Central memory CD8-positive, alpha-beta T cell (primary cell): ENCODE measurements around the gene MTMR6.
A peak's percentile ranks its signal among the peaks of the same experiment; 100 is the strongest.
"Not testable (repeated sequence)": the region's sequence is repeated elsewhere in the genome, so short reads cannot be mapped to it uniquely, and the experiment has no call there.

ENCODE experiments used
- ATAC-seq: fragments of 150-1000 bp; cut with Tn5 transposase; replicated peaks from 2 replicates; pipeline ENCODE4 v1.10.0; 2022; ENCODE audit warnings: mild to moderate bottlenecking, moderate FRiP score, moderate number of reproducible peaks; ENCODE audit not compliant: poor library complexity, severe bottlenecking; ENCODE audit errors: extremely low read depth
- DNase-seq, 2 donors: peaks; one replicate each; pipeline ENCODE4 v3.0.0; 2021; ENCODE audit warnings: low spot score in 2 of 2
- H3K27ac Mint-ChIP-seq: one replicate; pipeline ENCODE4 v1.8.0; 2022; ENCODE audit warnings: low read depth, mild to moderate bottlenecking, moderate library complexity, mixed read lengths
- H3K27me3 Mint-ChIP-seq: one replicate; pipeline ENCODE4 v1.8.0; 2022; ENCODE audit warnings: mixed read lengths
- H3K36me3 Mint-ChIP-seq: one replicate; pipeline ENCODE4 v1.8.0; 2022; ENCODE audit warnings: mild to moderate bottlenecking, moderate library complexity, mixed read lengths; ENCODE audit not compliant: insufficient read depth
- H3K4me1 Mint-ChIP-seq: one replicate; pipeline ENCODE4 v1.8.0; 2022; ENCODE audit warnings: mixed read lengths
- H3K4me3 Mint-ChIP-seq: one replicate; pipeline ENCODE4 v1.8.0; 2022; ENCODE audit warnings: mild to moderate bottlenecking, moderate library complexity, mixed read lengths
- H3K9me3 Mint-ChIP-seq: one replicate; pipeline ENCODE4 v1.8.0; 2022; ENCODE audit warnings: mixed read lengths

MTMR6 gene

DNA sequence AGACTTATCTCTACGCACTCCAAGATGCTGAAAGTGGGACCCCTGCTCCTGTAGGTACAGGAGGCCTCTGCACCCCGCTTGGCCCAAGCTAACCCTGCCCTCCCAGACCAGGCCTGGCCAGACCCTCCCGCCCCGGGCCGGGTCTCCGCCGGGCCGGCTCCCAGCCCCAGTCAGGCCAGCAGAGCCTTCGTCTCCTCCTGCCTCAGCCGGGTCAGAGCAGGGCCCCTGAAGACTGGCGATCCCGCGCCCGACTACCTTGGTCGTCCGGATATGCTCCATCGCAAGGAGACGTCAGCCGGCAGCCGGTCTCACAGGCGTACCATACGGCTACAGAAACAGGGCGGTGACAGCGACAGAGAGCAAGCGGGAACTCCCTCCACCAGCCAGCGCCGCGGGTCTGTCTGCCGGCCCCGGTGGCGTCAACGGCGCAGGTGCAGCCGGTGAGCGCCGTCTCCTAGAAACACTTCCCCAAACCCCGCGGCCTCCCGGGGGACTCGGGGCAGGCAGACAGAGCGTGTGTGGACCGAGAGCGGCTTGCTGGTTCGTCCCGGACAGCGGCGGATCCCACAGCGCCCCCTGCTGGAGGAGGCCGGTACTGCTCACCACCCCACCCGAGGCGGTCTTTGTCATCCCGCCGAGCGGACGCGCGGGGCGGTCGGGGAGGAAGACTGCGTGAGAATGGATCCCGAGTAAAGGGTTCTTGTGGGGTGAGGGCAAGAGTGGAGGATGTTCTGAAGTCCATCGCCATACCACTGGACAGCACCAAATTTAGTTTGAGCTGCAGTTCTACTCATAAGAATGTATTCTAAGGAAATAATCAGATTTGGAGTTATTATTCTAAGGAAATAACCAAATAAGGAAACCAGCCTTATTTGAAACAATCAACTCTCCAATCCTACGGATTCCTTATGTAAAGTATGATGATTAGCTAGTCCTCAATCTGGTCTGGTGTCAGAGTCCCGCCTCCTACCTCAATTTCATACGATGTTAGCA, at the start of gene MTMR6:
Gene MTMR6, minus strand, starts transcription at position 520 of the 993 bp plus-strand sequence. Its CDS starts 241 bp downstream, at position 279.
- peak within 1 kb of the TSS; percentile 89 for H3K4me3 Mint-ChIP-seq

DNA sequence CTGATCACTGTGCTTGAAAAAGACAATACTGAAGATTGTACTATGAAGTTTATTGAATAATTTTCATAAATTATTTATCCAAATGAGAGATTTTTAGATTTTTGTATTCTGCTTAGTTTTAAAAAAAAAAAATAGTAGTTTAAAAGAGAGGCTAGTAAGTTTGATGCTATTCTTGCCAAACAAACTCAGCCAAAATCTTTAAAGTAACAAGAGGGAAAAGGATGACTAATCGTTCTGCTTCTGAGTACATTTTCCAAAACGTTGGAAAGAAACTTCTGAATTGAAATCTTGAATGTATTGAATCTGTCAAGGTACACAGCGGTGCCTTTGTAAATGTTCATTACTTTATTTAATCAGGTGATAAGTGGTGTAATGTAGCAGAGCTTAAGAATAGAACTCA, 48.6 kb upstream of the MTMR6 start:
- Mint-ChIP-seq H3K27ac (no peak overlapping the region), H3K36me3 (peaks cover 38% of the 10 kb centered on the region), H3K4me1 (peaks cover 10% of the 10 kb centered on the region), H3K27me3 (no peaks in the 10 kb centered on the region), H3K4me3 (no peak overlapping the region), H3K9me3 (no peaks in the 10 kb centered on the region)
- ATAC-seq (no peak), DNase-seq (no peak)

More for the DNA sequence above, at the start of gene MTMR6:
- peak; percentile 86 for ATAC-seq
- no peaks in the 10 kb centered on the region for H3K9me3 Mint-ChIP-seq
- peaks cover 33% of the 10 kb centered on the region for H3K4me1 Mint-ChIP-seq
- peak; percentile 90 to 97 for DNase-seq
- peak within 1 kb of the TSS; percentile 90 for H3K27ac Mint-ChIP-seq
- H3K27me3 Mint-ChIP-seq, result peaks cover 33% of the 10 kb centered on the region
- H3K36me3 Mint-ChIP-seq, result peaks cover 23% of the 10 kb centered on the region

GRCh38 chr13:25330541-25330940, 43.3 kb upstream of the MTMR6 start:
- Mint-ChIP-seq H3K27me3 (no peaks in the 10 kb centered on the region), H3K9me3 (no peaks in the 10 kb centered on the region), H3K27ac (no peak overlapping the region), H3K4me1 (peaks cover 10% of the 10 kb centered on the region), H3K36me3 (peaks cover 56% of the 10 kb centered on the region), H3K4me3 (no peak overlapping the region)
- DNase-seq, result no peak
- ATAC-seq, result no peak

GRCh38 chr13:25329706-25330105, 42.4 kb upstream of the MTMR6 start:
- no peak for DNase-seq
- Mint-ChIP-seq H3K36me3 (peaks cover 60% of the 10 kb centered on the region), H3K4me3 (no peak overlapping the region), H3K27me3 (no peaks in the 10 kb centered on the region), H3K4me1 (peaks cover 10% of the 10 kb centered on the region), H3K9me3 (no peaks in the 10 kb centered on the region), H3K27ac (no peak overlapping the region)
- no peak for ATAC-seq

DNA sequence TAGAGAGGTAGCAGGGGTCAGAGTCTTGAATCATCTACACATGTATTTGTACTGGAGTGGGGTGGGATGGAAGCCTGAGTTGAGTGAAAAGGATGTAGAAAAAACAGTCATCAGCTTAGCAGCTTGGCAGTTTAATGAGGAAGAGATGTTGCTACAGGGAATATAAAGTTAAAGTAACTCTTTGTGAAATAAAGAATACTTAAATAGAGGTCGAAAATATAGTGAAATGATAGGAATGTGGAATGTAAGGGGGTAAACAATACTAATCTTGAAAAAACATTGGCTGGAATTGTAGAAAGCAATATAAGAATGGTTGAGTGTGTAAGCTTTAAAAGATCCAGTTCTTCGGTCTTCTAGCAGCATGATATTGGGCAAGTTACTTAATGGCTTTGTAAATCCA, 36.8 kb upstream of the MTMR6 start:
- H3K4me3 Mint-ChIP-seq, result no peak overlapping the region

DNA sequence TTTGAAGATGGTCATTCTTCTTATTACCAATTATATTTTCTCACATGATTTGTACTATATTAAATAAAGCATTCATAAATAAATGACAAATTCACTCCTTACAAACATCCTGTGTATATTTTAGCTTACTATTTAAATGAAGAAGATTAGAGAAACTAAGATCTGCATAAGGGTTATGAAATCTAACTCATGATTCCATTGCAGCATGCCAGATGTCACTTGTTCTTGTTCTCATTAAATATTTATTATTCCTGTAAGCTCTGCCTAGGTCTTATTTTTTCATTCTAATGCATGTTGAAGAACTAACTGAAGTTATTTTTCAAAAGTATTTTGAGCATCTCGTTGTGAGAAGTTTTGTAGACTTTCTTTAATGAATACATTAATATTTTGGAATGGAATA, 32.5 kb upstream of the MTMR6 start:
- H3K27me3 Mint-ChIP-seq, result no peaks in the 10 kb centered on the region
- H3K4me3 Mint-ChIP-seq, result no peak overlapping the region
- DNase-seq (no peak), ATAC-seq (no peak)
- H3K9me3 Mint-ChIP-seq, result no peaks in the 10 kb centered on the region
- peaks cover 38% of the 10 kb centered on the region for H3K36me3 Mint-ChIP-seq
- peaks cover 12% of the 10 kb centered on the region for H3K4me1 Mint-ChIP-seq
- no peak overlapping the region for H3K27ac Mint-ChIP-seq

More for the DNA sequence above, 36.8 kb upstream of the MTMR6 start:
- DNase-seq (no peak), ATAC-seq (no peak)
- no peaks in the 10 kb centered on the region for H3K9me3 Mint-ChIP-seq
- peaks cover 42% of the 10 kb centered on the region for H3K36me3 Mint-ChIP-seq
- no peak overlapping the region for H3K27ac Mint-ChIP-seq
- H3K4me1 Mint-ChIP-seq, result no peaks in the 10 kb centered on the region
- no peaks in the 10 kb centered on the region for H3K27me3 Mint-ChIP-seq

DNA sequence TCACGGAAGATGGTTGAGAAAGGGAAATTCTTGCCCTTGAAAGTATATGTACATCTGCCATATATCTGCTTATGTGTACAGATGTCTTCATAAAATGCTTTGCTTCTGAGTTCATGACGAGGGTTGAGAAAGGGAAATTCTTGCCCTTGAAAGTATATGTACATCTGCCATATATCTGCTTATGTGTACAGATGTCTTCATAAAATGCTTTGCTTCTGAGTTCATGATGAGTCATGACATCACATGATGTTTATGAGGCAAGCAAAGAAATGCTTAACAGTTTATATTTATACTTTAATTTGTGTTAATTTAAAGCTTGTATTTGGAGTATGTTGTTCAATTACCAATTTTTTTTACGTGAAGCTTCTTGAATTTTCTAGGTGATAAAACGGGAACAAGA, 31.7 kb upstream of the MTMR6 start:
- H3K27ac Mint-ChIP-seq, DNase-seq, H3K9me3 Mint-ChIP-seq, H3K27me3 Mint-ChIP-seq, ATAC-seq, H3K4me3 Mint-ChIP-seq: not testable (repeated sequence)
- Mint-ChIP-seq H3K36me3 (peaks cover 43% of the 10 kb centered on the region), H3K4me1 (peaks cover 12% of the 10 kb centered on the region)

DNA sequence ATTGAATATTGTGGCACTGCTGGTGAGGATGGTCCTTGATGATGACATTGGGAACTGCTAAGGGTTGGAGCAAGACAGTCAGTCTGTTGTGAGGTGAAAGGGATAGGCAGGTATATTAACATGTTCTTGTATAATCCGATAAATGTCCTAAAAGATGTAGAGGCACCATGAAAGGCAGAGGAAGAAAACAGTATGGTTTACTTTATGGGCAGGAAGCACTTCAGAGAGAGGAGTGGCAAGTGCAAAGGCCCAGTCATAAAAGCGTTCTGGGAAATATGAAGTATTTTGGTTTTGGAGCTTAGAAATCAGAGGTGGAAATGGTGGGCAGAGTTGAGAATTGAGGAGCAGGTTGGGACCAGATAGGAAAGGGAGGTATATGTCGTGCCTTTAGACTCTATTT, 23.6 kb upstream of the MTMR6 start:
- Mint-ChIP-seq H3K9me3 (no peaks in the 10 kb centered on the region), H3K36me3 (peaks cover 65% of the 10 kb centered on the region), H3K27me3 (no peaks in the 10 kb centered on the region), H3K4me3 (no peak overlapping the region), H3K4me1 (peaks cover 19% of the 10 kb centered on the region), H3K27ac (peak overlapping the region; percentile 16)
- ATAC-seq (no peak), DNase-seq (no peak)

GRCh38 chr13:25306671-25307464, 19.6 kb upstream of the MTMR6 start:
- Mint-ChIP-seq H3K27ac (peak overlapping the region; percentile 19), H3K9me3 (no peaks in the 10 kb centered on the region), H3K4me3 (no peak overlapping the region), H3K36me3 (peaks cover 44% of the 10 kb centered on the region), H3K27me3 (no peaks in the 10 kb centered on the region), H3K4me1 (peaks cover 44% of the 10 kb centered on the region)
- DNase-seq, result no peak
- no peak for ATAC-seq

- Mint-ChIP-seq H3K9me3 (no peaks in the 10 kb centered on the region), H3K36me3 (peaks cover 9% of the 10 kb centered on the region), H3K27ac (peak overlapping the region; percentile 84), H3K27me3 (peaks cover 17% of the 10 kb centered on the region), H3K4me3 (peak overlapping the region; percentile 88), H3K4me1 (peaks cover 35% of the 10 kb centered on the region)
- ATAC-seq (no peak), DNase-seq (no peak)
Observed at GRCh38 chr13:25302121-25302520, 14.8 kb upstream of the MTMR6 start.

DNA sequence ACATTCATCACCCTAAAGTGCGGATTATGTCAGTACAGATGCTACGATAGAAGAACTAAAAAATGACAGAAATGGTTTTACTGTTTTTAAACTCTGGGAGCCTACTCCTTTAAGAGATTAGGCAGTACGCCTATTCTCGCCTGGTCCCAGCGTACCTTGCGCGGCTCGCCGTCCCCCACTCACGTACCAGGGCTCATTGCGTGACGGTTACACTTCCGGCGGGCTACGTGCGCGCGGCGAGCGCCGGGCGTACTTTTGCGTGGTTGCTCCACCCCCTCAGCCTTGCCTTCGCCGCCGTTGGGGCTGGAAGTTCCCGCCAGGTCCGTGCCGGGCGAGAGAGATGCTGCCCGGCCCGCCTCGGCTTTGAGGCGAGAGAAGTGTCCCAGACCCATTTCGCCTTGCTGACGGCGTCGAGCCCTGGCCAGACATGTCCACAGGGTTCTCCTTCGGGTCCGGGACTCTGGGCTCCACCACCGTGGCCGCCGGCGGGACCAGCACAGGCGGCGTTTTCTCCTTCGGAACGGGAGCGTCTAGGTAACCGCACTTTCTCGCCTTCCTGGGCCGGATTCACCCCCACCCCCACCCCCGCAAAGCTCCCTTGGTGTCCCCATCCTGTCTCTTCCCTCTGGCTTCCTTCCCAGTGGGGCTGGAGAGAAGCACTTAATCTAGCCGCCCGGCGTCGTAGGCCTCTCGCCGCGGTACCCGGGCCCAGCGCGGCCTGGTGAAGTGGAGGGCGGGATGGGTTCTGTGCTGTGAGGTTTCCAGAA, 14.2 kb upstream of the MTMR6 start, which contains the start of gene NUP58:
Gene NUP58, plus strand, starts transcription at position 279 of the 767 bp plus-strand sequence. Its CDS starts 149 bp downstream, at position 428.
- Mint-ChIP-seq H3K36me3 (peaks cover 7% of the 10 kb centered on the region), H3K9me3 (no peaks in the 10 kb centered on the region), H3K4me3 (peak within 1 kb of the TSS; percentile 88), H3K27ac (peak within 1 kb of the TSS; percentile 84), H3K27me3 (peaks cover 23% of the 10 kb centered on the region), H3K4me1 (peaks cover 35% of the 10 kb centered on the region)
- ATAC-seq (peak; percentile 99), DNase-seq (peak; percentile 86)

DNA sequence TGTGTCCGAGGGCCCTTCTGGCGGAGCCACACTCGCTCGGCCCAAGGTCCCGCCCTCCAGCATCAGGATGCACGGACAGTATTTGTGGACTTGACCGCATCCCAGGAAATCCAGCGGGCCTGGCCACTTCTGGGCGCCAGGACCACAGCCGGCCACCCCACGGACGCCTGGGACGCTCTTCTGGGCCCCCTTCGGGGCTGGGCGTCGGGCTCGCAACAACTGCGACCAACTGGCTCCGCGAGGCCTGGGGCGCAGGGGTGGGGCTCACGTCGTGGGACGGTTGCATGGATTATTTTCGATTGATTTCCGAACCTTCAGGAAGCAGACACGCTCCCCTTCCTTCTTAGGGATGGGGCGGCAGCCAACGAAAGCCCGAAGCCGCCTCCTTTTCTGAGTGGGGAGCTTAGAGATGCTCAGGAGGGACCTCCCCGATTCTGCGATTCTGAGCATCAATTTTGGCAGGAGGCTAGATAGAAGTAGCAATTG, 13.6 kb upstream of the MTMR6 start:
- Mint-ChIP-seq H3K4me3 (peak overlapping the region; percentile 88), H3K27ac (peak overlapping the region; percentile 84), H3K36me3 (peaks cover 7% of the 10 kb centered on the region), H3K9me3 (no peaks in the 10 kb centered on the region), H3K4me1 (peaks cover 35% of the 10 kb centered on the region), H3K27me3 (peaks cover 29% of the 10 kb centered on the region)
- peak; percentile 5 for ATAC-seq
- peak in 1 of 2 donors; percentile 16 for DNase-seq
